GM18858 (cell line): Measurements from ENCODE around the gene GPAT3.
"Not testable (repeated sequence)": the region's sequence is repeated elsewhere in the genome, so short reads cannot be mapped to it uniquely, and the experiment has no call there.

Experiments used
- ATAC-seq: cut with Tn5 transposase; IDR thresholded peaks from one replicate; pipeline ENCODE4 v1.9.1; 2021; ENCODE audit not compliant: unreplicated experiment

The GPAT3 gene

DNA sequence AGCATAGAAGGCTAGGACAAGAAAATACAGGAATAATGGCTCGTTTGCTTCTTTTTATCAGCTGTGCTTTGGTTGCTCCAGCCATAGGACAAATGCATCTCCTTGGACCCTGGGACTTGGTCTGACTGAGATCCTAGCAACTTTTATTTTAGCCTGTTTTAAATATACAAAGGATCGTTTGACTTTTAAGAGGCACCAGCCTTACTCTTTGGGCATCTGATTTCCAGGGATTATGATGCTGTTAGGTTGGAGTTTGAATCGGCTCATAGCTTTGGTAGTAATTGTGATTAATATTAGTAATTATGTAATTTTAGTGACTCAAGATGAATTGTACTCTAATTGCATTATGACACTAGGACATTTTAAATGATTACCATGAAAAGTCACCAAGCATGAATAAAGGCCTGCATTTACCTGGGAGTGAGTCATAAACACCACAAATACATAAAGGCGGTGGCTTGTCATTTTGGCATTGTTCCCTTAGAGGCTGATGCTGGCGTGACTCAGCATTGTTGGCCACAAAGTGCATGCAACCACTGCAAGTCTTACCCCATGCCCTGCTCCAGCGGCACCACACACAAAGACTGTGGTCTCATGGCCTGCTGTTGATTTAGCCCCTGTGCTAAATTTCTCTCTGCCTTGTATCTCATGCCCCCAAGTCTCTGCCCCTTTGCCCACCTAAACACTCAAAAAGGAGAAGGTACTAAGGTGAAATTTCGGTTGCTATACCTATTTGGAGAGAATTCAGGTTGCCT lies 12.4 kb downstream of the GPAT3 start:
- peak; percentile 95 for ATAC-seq

GRCh38 chr4:83552083-83552482 lies 16.2 kb downstream of the GPAT3 start:
- ATAC-seq: no peak

GRCh38 chr4:83552924-83553323 lies 17.0 kb downstream of the GPAT3 start:
- ATAC-seq: peak; percentile 41

DNA sequence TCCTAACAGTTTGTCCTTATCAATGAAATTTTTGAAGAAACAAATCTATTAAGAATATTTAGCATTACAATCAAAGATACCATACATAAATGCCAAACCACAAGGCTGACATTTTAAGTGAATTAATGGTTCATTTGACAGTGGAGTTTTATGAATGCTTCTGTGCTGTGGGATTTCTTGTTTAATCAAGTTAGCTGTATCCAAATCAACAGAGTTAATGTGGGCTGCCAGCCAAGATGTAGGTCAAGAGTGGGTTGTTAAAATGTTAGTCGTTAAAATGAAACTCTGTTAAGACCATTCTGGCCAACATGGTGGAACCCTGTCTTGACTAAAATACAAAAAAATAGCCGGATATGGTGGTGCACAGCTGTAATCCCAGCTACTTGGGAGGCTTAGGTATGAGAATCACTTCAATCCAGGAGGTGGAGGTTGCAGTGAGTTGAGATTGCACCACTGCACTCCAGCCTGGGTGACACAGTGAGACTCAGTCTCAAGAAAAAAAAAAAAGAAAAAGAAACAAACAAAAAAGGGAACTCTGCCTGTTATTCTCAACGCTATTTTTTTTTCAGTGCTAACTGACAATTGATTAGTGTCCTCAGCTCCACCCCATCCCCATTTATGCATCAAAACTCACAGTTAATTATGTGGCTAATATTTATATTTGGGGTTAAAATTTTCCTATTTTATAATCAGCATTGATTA lies 20.2 kb downstream of the GPAT3 start:
- no peak for ATAC-seq

- ATAC-seq: no peak
These were observed 20.9 kb downstream of the GPAT3 start for GRCh38 chr4:83556816-83557215.

DNA sequence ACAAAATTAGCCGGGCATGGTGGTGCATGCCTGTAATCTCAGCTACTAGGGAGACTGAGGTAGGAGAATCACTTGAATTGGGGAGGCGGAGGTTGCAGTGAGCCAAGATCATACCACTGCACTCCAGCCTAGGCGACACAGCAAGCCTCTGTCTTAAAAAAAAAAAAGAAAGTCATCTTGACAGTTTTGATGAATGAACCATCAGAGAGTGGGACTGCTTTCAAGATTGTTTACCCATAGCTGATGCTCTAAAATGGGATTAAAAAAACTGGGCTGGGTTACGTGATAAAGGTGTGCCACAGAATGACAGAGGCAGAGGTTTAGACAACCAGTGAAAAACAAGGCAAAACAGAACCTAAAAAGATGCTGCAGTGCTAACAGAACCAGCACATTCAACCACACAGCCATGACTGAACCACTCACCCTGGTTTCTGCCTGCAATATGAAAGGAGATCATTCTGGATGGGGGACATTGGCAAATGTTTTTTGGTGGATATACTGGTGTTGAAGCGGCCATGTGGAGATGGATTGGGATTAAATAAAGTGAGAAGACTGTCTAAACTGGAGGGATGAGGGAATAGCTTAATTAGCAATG lies 22.2 kb downstream of the GPAT3 start:
- ATAC-seq: no peak

DNA sequence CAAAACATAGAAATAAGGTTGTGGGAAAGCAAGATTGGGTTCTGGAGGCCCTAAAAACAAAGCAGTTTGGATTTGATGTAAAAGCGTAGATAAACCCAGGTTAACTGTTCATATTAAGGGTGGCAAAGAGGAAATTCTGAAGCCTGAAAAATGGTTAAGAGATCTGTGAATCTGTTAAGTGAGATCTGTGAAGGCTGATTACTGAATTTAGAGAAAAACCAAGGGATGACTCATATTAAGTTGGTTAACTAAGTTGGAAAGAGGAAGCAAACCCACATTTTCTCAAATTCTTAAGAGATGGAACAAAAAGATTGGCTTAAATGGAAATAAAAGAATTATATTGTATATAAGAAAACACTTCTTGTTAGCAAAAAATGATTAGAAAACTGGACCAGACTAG lies 22.8 kb downstream of the GPAT3 start:
- ATAC-seq: no peak

- no peak for ATAC-seq
These were observed 24.6 kb downstream of the GPAT3 start for GRCh38 chr4:83560523-83560922.

GRCh38 chr4:83561381-83561780 lies 25.5 kb downstream of the GPAT3 start:
- ATAC-seq: no peak

- no peak for ATAC-seq
These were observed 28.1 kb downstream of the GPAT3 start for GRCh38 chr4:83563998-83564397.

DNA sequence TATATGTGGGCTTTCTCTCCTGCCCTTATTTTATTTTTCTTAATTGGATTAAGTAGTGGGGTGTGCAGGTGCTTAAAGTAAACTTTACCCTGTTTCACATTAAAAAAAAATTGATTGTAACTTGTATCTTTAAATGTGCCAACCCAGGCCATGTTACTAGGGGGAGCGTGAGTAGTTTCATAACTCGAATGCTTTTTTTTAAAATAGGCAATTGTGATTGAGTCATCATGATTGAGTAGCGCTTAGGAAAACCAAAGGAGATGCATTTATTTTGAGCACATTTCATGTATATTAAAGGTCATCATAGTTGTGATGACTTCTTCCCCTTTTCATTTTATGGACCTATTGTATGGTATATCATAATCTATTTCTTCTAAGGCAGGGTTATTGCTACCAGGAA lies 32.2 kb downstream of the GPAT3 start:
- no peak for ATAC-seq

DNA sequence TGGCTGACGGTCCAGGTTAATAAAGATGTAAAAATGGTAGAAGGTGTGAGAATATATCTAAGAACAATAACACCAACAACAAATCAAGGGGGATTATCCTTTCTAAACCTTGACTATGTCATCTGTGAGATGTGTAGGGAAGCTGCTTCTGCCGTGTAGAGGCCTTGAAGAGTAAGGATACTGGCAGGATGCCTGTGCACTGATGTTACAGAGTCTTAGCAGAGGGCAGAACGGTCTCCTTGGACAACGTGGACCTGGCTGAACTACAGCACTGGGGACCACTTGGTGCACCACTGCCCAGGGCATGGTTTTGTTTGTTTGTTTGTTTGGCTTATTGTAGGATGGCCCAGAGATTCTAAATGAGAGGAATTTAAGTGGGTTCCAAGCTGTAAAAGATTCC lies 33.5 kb downstream of the GPAT3 start:
- ATAC-seq: no peak

- peak; percentile 87 for ATAC-seq
These were observed 34.1 kb downstream of the GPAT3 start for GRCh38 chr4:83569987-83570386.

DNA sequence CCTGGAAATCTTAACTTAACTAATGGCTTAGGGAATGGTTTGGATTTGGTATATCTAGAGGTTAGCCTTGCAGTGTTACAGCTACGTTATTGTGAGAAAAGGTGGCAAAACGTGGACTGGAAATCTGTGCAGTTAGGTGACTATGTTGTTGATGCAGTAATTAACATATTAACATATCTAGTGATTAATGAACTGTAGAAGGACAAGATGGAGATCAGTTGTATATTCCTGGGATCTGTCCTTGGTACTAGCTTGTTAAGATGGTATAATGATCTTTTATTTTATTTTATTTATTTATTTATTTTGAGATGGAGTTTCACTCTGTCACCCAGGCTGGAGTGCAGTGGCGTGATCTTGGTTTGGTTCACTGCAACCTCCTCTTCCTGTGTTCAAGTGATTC lies 36.9 kb downstream of the GPAT3 start:
- no peak for ATAC-seq

- no peak for ATAC-seq
These were observed 38.3 kb downstream of the GPAT3 start for GRCh38 chr4:83574247-83574646.

DNA sequence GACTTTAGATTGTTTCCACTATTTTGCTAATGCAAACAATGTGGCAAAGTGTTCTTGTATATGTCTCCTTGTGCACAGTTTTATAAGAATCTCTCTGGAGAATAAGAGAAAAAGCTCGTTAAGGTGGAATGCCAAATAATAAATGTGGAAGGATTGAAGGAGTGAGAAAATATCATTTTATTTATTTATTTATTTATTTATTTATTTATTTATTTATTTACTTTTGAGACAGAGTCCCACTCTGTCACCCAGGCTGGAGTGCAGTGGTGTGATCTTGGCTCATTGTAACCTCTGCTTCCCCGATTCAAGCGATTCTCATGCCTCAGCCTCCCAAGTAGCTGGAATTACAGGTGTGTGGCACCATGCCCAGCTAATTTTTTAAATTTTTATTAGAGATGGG lies 40.3 kb downstream of the GPAT3 start:
- ATAC-seq: not testable (repeated sequence)

GRCh38 chr4:83581411-83582288 lies 45.7 kb downstream of the GPAT3 start:
- peak; percentile 71 for ATAC-seq

DNA sequence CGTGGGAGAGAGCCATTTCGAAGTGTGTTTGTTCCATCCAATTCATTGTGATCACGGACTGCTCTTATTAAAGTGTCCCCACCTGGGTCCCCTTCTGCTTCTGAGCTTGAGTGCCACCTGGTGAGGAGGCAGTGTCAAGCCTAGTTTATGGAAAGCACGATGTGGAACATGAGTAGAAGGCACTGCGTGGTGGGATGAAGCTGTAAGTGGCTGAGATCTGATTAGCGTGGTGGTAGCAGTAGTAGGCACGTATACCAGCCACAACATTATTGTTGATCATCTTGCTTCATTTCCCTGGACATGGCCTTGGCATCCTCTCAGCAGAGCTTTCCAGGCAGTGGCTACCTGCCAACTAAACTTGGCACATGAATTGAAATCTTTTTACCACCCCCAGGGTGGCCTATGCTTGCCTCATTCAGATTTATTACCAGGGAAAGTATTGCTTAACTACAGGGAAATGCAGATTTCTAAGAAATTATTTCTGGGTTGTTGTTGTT lies 46.4 kb downstream of the GPAT3 start:
- no peak for ATAC-seq

DNA sequence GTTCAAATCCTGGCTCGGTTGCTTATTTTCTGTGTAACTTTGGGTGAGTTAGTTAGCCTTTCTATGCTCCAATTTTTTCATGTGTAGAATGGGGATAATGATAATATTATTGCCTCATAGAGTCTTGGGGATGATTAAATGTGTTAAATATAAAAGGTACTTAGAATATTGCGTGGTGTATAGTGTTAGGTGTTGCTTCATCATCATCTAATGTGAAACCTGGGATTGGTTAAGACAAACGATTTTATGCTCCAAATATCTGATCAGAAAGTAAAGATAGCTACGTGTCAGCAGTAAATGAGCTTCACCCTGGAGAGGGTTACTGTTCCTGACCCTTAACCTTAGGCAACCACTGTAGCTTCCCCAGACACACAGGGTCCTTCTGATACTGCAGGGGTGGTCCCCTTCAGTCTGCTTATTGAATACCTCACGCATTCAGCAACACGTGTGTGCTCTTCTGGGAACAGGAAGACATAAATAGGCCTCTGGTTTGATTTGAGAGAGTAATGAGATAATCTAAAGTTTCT lies 50.1 kb downstream of the GPAT3 start:
- ATAC-seq: no peak

DNA sequence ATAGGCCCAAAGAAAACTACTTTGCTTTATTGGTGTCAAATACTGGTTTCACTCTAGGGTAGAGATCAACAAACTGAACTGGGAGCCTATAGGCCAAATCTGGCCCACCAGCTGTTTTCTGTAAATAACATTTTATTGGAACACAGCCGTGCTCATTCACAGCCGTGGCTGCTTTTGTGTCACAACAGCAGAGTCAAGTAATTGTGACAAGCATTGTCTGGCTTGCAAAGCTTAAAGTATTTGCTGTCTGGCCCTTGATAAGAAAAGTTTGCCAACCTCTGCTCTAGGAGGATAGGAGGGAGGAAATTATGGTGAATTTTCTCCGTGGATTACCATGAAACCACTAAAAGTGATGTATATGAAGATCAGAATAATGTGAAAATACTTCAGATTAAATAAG lies 53.4 kb downstream of the GPAT3 start:
- ATAC-seq: no peak

DNA sequence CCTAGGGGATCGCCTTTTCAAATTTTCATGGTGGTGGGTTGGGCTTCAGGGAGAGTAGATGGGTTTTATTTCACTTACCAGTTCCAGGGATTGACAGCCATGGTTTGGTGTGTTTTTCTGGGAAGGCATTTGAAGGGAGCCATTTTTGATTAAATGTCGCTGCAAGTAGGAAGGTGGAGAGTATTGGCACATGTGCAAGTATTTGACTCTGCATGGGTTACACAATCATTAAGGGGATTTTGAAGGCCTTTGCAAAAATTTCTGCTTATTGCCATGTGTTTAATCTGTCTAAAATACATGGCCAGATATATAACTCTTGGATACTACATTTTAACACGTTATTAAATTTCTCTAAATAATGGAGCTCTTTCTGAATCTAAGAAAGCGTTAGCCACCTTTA lies 55.1 kb downstream of the GPAT3 start:
- ATAC-seq: no peak
